ENCODE results near the gene ENAH. TPM values are rescaled to one million over a fixed set of nuclear protein-coding genes. Genes with fewer than 3 reads are reported as not detected.
"Not testable (repeated sequence)": the region's sequence is repeated elsewhere in the genome, so short reads cannot be mapped to it uniquely, and the experiment has no call there.

Gene ENAH
- 10 to 100 TPM in 3 of 4 donors, 1 to 10 TPM in 1; 8.6 to 42.5 (median 35.9) TPM for total RNA-seq

GRCh38 chr1:225652729-225653462 is at the start of gene ENAH:
ENAH (minus strand) TSS chr1:225653123; CDS start chr1:225652690, 433 bp downstream.
- no CpG with 5 or more reads among the region's 90 CpGs for WGBS, 2 donors
- Histone ChIP-seq H3K4me1 (peaks cover 12 to 70% (median 20%) of the 10 kb centered on the region in 3 donors), H3K36me3 (no peaks in the 10 kb centered on the region), H3K27ac (peak within 1 kb of the TSS; percentile 88 to 99 (median 94)), H3K27me3 (peaks cover 0 to 11% (median 0%) of the 10 kb centered on the region in 4 donors), H3K9me3 (no peaks in the 10 kb centered on the region), H3K4me3 (peak within 1 kb of the TSS; percentile 92 to 97 (median 92))
- intact Hi-C loops (cut with DNase I): loop anchor here (10.0 kb wide), 1 partner anchor 122 kb away; the partner anchor contains the start of gene SRP9
- DNase-seq: no peak
- TF ChIP-seq POLR2A (IDR thresholded peaks at IDR 0.05): peak in 2 of 4 donors; percentile 69 to 84
- no peak for TF ChIP-seq CTCF (IDR thresholded peaks at IDR 0.05)

- DNase-seq: no peak
- Histone ChIP-seq H3K27me3 (no peaks in the 10 kb centered on the region), H3K36me3 (no peaks in the 10 kb centered on the region), H3K4me3 (no peak overlapping the region), H3K4me1 (peaks cover 3 to 27% (median 8%) of the 10 kb centered on the region in 3 donors), H3K9me3 (no peaks in the 10 kb centered on the region), H3K27ac (peak overlapping the region in 3 of 4 donors; percentile 5 to 66 (median 40))
- intact Hi-C loops (cut with DNase I): no loop called here
- no peak for TF ChIP-seq CTCF (IDR thresholded peaks at IDR 0.05)
- no peak for TF ChIP-seq POLR2A (IDR thresholded peaks at IDR 0.05)
- 79 to 89% methylated on average over 4 of the region's 4 CpGs for WGBS, 2 donors
These were observed 48.1 kb upstream of the ENAH start for GRCh38 chr1:225700889-225701465.

- intact Hi-C loops (cut with DNase I): no loop called here
- no peak for DNase-seq
- H3K36me3 ChIP-seq: no peaks in the 10 kb centered on the region
- H3K4me1 ChIP-seq: peaks cover 5 to 33% (median 13%) of the 10 kb centered on the region in 3 donors
- H3K9me3 ChIP-seq: no peaks in the 10 kb centered on the region
- peak overlapping the region in 1 of 4 donors; percentile 18 for H3K4me3 ChIP-seq
- no peaks in the 10 kb centered on the region for H3K27me3 ChIP-seq
- WGBS, 2 donors: 41 to 58% methylated on average over 15 to 16 of the region's 16 CpGs
- H3K27ac ChIP-seq: peak overlapping the region in 3 of 4 donors; percentile 5 to 66 (median 40)
- TF ChIP-seq POLR2A (IDR thresholded peaks at IDR 0.05) (no peak), CTCF (IDR thresholded peaks at IDR 0.05) (no peak)
These were observed 47.4 kb upstream of the ENAH start for GRCh38 chr1:225700164-225700821.

GRCh38 chr1:225699336-225699735 is 46.4 kb upstream of the ENAH start:
- no peak overlapping the region for H3K4me3 ChIP-seq
- TF ChIP-seq CTCF (IDR thresholded peaks at IDR 0.05) (no peak), POLR2A (IDR thresholded peaks at IDR 0.05) (no peak)
- H3K27ac ChIP-seq: peak overlapping the region in 3 of 4 donors; percentile 40 to 66 (median 43)
- H3K4me1 ChIP-seq: peaks cover 5 to 40% (median 18%) of the 10 kb centered on the region in 3 donors
- WGBS, 2 donors: 40 to 74% methylated on average over 2 of the region's 2 CpGs
- no peaks in the 10 kb centered on the region for H3K27me3 ChIP-seq
- intact Hi-C loops (cut with DNase I): no loop called here
- no peaks in the 10 kb centered on the region for H3K36me3 ChIP-seq
- H3K9me3 ChIP-seq: no peaks in the 10 kb centered on the region
- no peak for DNase-seq

GRCh38 chr1:225698194-225698593 is 45.3 kb upstream of the ENAH start:
- peaks cover 5 to 42% (median 25%) of the 10 kb centered on the region in 3 donors for H3K4me1 ChIP-seq
- H3K4me3 ChIP-seq; H3K9me3 ChIP-seq; H3K27me3 ChIP-seq; H3K27ac ChIP-seq; DNase-seq; intact Hi-C loops (cut with DNase I); H3K36me3 ChIP-seq: not testable (repeated sequence)
- 88 to 95% methylated on average over 4 of the region's 4 CpGs for WGBS, 2 donors

Measured in esophagus squamous epithelium (tissue), 5 donors.